Natural killer cell (primary cell): ENCODE measurements around the gene TTC12. TPM values are rescaled to one million over a fixed set of nuclear protein-coding genes. Genes with fewer than 3 reads are reported as not detected.
A peak's percentile ranks its signal among the peaks of the same experiment; 100 is the strongest.

Source experiments
- ATAC-seq, 3 donors: fragments of 150-1000 bp in 2 of 3; fragments of 200-7000 bp in 1 of 3; cut with Tn5 transposase; 1 replicate in 1 of 3; 2 replicates in 2 of 3; pipeline ENCODE4 v1.10.0; 2021; ENCODE audit warnings: mild to moderate bottlenecking in 2 of 3, moderate library complexity in 2 of 3
- DNase-seq, 2 donors: peaks; one replicate each; pipeline versions ENCODE4 v3.0.0 to v3.0.0-alpha.2; 2013 to 2021; ENCODE audit warnings: mixed read lengths in 1 of 2
- H3K27ac ChIP-seq: one replicate; pipeline ENCODE4 v1.5.1; 2013; ENCODE audit warnings: mild to moderate bottlenecking, low read length
- H3K27me3 ChIP-seq: one replicate; pipeline ENCODE4 v1.6.1; 2013; ENCODE audit warnings: low read length; ENCODE audit not compliant: control insufficient read depth, insufficient read depth
- H3K36me3 ChIP-seq: one replicate; pipeline ENCODE4 v1.6.1; 2013; ENCODE audit warnings: low read length; ENCODE audit not compliant: control insufficient read depth, insufficient read depth
- H3K4me1 ChIP-seq: one replicate; pipeline ENCODE4 v1.6.1; 2013; ENCODE audit warnings: low read length; ENCODE audit not compliant: control insufficient read depth, insufficient read depth
- H3K4me3 ChIP-seq: one replicate; pipeline ENCODE4 v1.5.1; 2013; ENCODE audit warnings: low read length
- H3K9me3 ChIP-seq: one replicate; pipeline ENCODE4 v1.6.1; 2013; ENCODE audit warnings: low read length; ENCODE audit not compliant: control insufficient read depth, insufficient read depth
- H3K27ac Mint-ChIP-seq, 2 donors: one replicate each; pipeline ENCODE4 v1.8.0; 2022; ENCODE audit warnings: mild to moderate bottlenecking in 2 of 2, mixed read lengths in 2 of 2, moderate library complexity in 1 of 2
- H3K27me3 Mint-ChIP-seq, 2 donors: one replicate each; pipeline ENCODE4 v1.8.0; 2022; ENCODE audit warnings: low read depth in 2 of 2, mixed read lengths in 2 of 2
- H3K36me3 Mint-ChIP-seq: one replicate; pipeline ENCODE4 v1.8.0; 2022; ENCODE audit warnings: mixed read lengths
- H3K4me1 Mint-ChIP-seq, 2 donors: one replicate each; pipeline ENCODE4 v1.8.0; 2022; ENCODE audit warnings: mixed read lengths in 2 of 2
- H3K4me3 Mint-ChIP-seq: one replicate; pipeline ENCODE4 v1.8.0; 2022; ENCODE audit warnings: mild to moderate bottlenecking, moderate library complexity, mixed read lengths
- H3K9me3 Mint-ChIP-seq, 2 donors: one replicate each; pipeline ENCODE4 v1.8.0; 2022; ENCODE audit warnings: mixed read lengths in 2 of 2
- CTCF ChIP-seq: fragments of 200-600 bp; IDR thresholded peaks from one replicate; pipeline ENCODE4 v1.8.0; 2022; ENCODE audit warnings: antibody characterized with exemption
- WGBS: methylation state at CpG from one replicate; pipeline ENCODE4 v1.1.7; 2013; ENCODE audit warnings: missing lambda C conversion rate; ENCODE audit not compliant: insufficient coverage; 5-methylcytosine and 5-hydroxymethylcytosine counted together
- intact Hi-C: fragments of 100-400 bp; cut with micrococcal nuclease; formaldehyde crosslinking; loops from one replicate; pipeline ENCODE4 v1.14.2; 2022
- total RNA-seq, 4 donors: library from RNA; stranded (reverse); fragments of 120-200 nt in 1 of 4; gene quantifications; one replicate each; pipeline versions ENCODE4 v1.2.3 to v1.2.4, GENCODE V29; 2013 to 2022

Gene TTC12
- 10 to 100 TPM; 20.8 to 25.4 (median 24.1) TPM for total RNA-seq
- total RNA-seq (2013), result 36.1 TPM

DNA sequence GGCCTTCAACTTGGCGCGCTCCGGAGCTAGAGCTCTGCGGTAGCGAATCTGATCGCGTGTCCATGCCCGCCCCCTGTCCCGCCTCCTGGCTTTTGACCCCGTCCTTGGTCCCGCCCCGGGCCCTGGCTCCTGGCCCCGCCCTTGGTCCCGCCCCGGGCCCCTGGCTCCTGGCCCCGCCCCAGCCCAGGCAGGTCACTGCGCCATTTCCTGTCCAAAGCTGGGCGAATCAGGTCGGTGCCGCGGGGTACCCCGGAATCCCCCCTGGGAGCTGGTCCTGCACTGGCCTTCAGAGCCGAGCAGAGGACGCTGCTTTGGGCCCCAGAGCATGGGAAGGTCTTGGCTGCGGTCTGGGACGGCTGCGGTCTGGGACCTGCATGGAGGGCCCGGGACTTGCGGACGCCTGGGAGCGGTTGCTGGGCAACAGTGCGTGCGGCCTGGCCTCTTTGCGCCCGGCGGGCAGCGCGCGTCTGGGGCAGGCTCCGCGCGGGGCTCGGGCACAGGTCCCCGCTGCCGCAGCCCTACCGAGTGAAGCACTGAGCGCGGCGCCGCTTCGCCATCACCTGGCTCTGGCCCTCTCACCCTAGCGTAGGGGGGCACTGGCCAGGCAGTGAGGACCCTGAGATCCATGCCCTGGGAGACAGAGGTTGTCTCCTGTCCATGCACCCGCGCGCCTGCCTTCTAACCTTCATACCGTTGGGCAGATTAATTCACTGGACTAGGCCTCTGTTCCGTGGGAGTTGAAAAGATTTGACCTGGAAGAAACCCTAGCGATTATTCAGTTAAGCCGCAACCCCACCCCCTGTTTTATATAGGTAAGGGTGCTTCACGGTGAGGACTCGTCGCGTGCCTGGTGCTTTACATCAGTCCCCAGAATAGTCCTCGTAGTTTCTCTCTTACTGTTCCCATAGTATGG is at the start of gene TTC12:
TSS of gene TTC12 (plus strand) at position 195 of the 913 bp plus-strand sequence. CDS start 1,675 bp downstream, outside the sequence.
- H3K9me3 ChIP-seq, result no peaks in the 10 kb centered on the region
- DNase-seq, result peak; percentile 93 to 95
- no peaks in the 10 kb centered on the region for H3K36me3 ChIP-seq
- H3K4me1 ChIP-seq, result peaks cover 15% of the 10 kb centered on the region
- H3K4me3 ChIP-seq, result peak within 1 kb of the TSS; percentile 68
- H3K27me3 Mint-ChIP-seq, result no peaks in the 10 kb centered on the region
- peaks cover 9 to 19% of the 10 kb centered on the region in 2 donors for H3K4me1 Mint-ChIP-seq
- H3K4me3 Mint-ChIP-seq, result peak within 1 kb of the TSS; percentile 82
- no peaks in the 10 kb centered on the region for H3K27me3 ChIP-seq
- intact Hi-C loops, result no loop called here
- peaks cover 8% of the 10 kb centered on the region for H3K36me3 Mint-ChIP-seq
- 13% methylated on average over 64 of the region's 64 CpGs for WGBS
- peak within 1 kb of the TSS; percentile 90 for H3K27ac ChIP-seq
- peak within 1 kb of the TSS; percentile 79 to 85 for H3K27ac Mint-ChIP-seq
- no peaks in the 10 kb centered on the region for H3K9me3 Mint-ChIP-seq
- ATAC-seq, result peak; percentile 97 to 99 (median 98)
- TF ChIP-seq CTCF, result no peak

DNA sequence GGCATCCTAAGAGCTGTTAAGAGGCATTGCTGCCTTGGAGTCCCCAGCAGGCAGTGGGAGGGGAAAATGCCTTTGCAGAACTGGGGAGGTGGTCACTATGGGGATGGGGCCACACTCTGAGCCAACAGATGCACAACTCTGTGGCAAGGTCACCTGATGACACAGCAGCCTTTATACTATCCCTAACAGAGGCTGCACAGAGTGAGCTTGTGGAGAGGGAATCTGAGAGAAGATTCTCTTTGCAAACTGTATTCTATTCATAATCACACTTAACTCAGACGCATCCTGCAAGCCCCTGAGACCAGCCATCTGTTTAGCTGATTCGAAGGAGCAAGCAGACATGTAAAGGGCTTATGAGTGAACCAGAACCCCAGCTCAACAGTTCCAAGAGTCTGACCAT is 49.0 kb upstream of the TTC12 start:
- H3K4me3 Mint-ChIP-seq, result no peak overlapping the region
- no peak overlapping the region for H3K27ac Mint-ChIP-seq
- ATAC-seq, result no peak
- Histone ChIP-seq H3K4me1 (peaks cover 22% of the 10 kb centered on the region), H3K27ac (no peak overlapping the region), H3K9me3 (no peaks in the 10 kb centered on the region), H3K4me3 (no peak overlapping the region), H3K27me3 (no peaks in the 10 kb centered on the region), H3K36me3 (peaks cover 63% of the 10 kb centered on the region)
- intact Hi-C loops, result no loop called here
- no peak for TF ChIP-seq CTCF
- H3K4me1 Mint-ChIP-seq, result peaks cover 16 to 25% of the 10 kb centered on the region in 2 donors
- DNase-seq, result no peak
- no peaks in the 10 kb centered on the region for H3K27me3 Mint-ChIP-seq
- no peaks in the 10 kb centered on the region for H3K9me3 Mint-ChIP-seq
- peaks cover 3% of the 10 kb centered on the region for H3K36me3 Mint-ChIP-seq
- WGBS, result 84% methylated on average over 2 of the region's 2 CpGs

DNA sequence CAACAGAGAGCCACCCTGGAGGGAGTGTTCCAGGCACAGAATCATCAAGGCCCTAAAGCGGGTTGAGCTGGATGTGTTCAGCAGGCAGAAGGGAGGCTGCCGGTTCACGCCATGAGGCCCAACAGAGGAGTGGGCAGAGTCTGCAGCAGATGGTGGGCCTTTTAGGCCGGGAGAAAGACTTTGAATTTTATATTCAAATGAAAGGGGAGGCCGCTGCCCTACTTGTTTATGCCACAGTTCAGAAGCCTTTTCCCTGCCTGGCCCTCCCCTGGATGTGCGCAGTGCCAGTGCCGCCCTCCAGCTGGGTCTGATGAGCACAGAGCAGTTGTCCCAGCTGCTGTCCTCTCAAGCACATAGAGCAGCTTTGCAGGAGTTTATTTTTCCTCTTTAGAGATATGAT is 46.9 kb upstream of the TTC12 start:
- no peak for TF ChIP-seq CTCF
- no peak overlapping the region for H3K4me3 ChIP-seq
- no peak for DNase-seq
- no peak overlapping the region for H3K27ac ChIP-seq
- H3K4me1 ChIP-seq, result peaks cover 3% of the 10 kb centered on the region
- Mint-ChIP-seq H3K27ac (no peak overlapping the region), H3K4me3 (no peak overlapping the region), H3K36me3 (peaks cover 8% of the 10 kb centered on the region), H3K27me3 (no peaks in the 10 kb centered on the region), H3K4me1 (peaks cover 3 to 4% of the 10 kb centered on the region in 2 donors), H3K9me3 (no peaks in the 10 kb centered on the region)
- 87% methylated on average over 7 of the region's 7 CpGs for WGBS
- no peaks in the 10 kb centered on the region for H3K27me3 ChIP-seq
- intact Hi-C loops, result no loop called here
- no peaks in the 10 kb centered on the region for H3K9me3 ChIP-seq
- ATAC-seq, result no peak
- peaks cover 61% of the 10 kb centered on the region for H3K36me3 ChIP-seq
